Measurements from ENCODE around the gene ZNF678.
A peak's percentile ranks its signal among the peaks of the same experiment; 100 is the strongest.
"Not testable (repeated sequence)": the region's sequence is repeated elsewhere in the genome, so short reads cannot be mapped to it uniquely, and the experiment has no call there.

ZNF678 gene

GRCh38 chr1:227563324-227564201 lies at the start of gene ZNF678:
Gene ZNF678, plus strand, starts transcription at chr1:227563556. Its CDS starts 87,436 bp downstream, at chr1:227650992.
- peak; percentile 95 for DNase-seq

- no peak for DNase-seq
Observed at GRCh38 chr1:227518876-227519275, 44.5 kb upstream of the ZNF678 start.

GRCh38 chr1:227521782-227522181 lies 41.6 kb upstream of the ZNF678 start:
- no peak for DNase-seq

- no peak for DNase-seq
Observed at GRCh38 chr1:227526524-227526923, 36.8 kb upstream of the ZNF678 start.

- DNase-seq = no peak
Observed at GRCh38 chr1:227532019-227532619, 31.2 kb upstream of the ZNF678 start.

- peak; percentile 62 for DNase-seq
Observed at GRCh38 chr1:227540170-227541098, 22.9 kb upstream of the ZNF678 start.

GRCh38 chr1:227541129-227541528 lies 22.2 kb upstream of the ZNF678 start:
- no peak for DNase-seq

- DNase-seq = no peak
Observed at GRCh38 chr1:227541796-227542152, 21.6 kb upstream of the ZNF678 start.

GRCh38 chr1:227542153-227543120 lies 20.9 kb upstream of the ZNF678 start:
- DNase-seq = peak; percentile 96

GRCh38 chr1:227543283-227544066 lies 19.9 kb upstream of the ZNF678 start:
- peak; percentile 60 for DNase-seq

DNA sequence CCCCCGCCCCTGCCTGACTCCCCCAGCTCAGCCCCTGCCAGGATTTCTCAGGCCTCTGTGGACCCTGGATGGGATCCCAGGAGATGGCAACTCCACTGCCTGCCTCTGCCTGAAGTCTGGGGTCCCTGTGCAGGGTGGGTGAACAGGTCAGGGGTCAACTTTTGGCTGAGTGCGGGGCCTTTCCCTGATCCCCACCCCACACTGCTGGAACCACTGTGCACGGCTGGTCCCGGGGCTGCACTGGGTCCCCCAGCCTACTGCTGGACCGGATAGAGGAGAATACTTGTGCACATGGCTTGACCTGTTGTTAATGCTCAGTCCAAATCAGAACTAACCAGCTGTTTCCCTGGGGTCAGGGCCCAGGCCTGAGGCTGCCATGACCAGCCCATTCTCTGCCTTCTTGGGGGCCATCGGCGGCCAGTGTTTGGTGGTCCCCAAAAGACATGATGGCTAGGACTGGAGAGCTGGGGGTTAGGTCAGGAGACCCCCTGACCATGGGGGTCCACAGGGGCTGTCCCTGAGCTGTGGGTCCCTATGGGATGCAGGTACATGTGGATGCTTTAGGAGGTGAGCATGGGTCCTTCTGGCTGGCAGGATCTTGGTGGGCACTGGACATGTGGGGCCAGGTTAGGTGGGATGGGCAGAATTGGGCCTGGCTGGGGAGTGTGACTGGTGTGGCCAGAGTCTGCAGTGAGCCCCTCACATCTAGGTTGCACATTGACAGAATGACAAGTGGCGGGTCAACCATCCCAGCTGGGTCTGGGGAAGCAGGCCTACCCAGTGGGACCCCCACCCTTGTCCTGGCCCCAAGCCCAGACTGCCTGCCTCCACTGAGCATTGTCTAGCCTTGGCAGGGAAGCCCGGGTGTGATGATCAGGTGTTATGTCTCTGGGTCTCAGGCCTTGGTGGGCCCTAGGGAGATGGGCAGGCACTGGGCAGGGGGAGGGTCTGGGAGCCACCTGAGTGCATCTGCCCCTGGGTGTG lies 19.0 kb upstream of the ZNF678 start:
- peak; percentile 61 for DNase-seq

DNA sequence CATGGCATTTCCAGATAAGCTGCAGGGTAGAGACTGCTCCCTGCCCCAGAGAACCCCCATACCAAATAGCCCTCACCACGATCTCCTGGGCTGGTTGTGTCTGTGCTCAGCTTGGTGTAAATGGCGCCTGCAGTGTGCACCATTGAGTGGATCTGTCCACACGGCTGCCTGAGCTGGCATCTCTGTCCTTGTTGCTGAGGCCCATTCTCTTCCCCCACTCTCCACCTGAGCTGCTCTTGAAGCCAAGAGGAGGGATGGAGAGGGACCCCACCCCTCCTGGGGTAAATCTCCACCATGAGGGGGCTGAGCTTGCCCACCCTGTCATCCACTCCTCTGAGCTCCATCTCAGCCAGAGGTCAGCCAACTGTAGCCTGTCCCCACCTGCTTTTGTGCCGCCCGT lies 18.0 kb upstream of the ZNF678 start:
- DNase-seq = peak; percentile 57

- no peak for DNase-seq
Observed at GRCh38 chr1:227546059-227546458, 17.3 kb upstream of the ZNF678 start.

- peak; percentile 53 for DNase-seq
Observed at GRCh38 chr1:227546598-227547309, 16.6 kb upstream of the ZNF678 start.

- DNase-seq = peak; percentile 54
Observed at GRCh38 chr1:227547310-227548118, 15.8 kb upstream of the ZNF678 start.

GRCh38 chr1:227548119-227548397 lies 15.3 kb upstream of the ZNF678 start:
- no peak for DNase-seq

GRCh38 chr1:227548448-227548847 lies 14.9 kb upstream of the ZNF678 start:
- no peak for DNase-seq

GRCh38 chr1:227549892-227550291 lies 13.5 kb upstream of the ZNF678 start:
- DNase-seq = no peak

GRCh38 chr1:227551881-227552280 lies 11.5 kb upstream of the ZNF678 start:
- DNase-seq = not testable (repeated sequence)
